WERI-Rb-1 (cell line): ENCODE results near the gene BCL7C.

ENCODE experiments used
- DNase-seq: peaks from one replicate; pipeline ENCODE4 v3.0.0-alpha.2; 2020
- H3K27ac ChIP-seq: fragments of 250-450 bp; sonication (Bioruptor Pico); 2 replicates; pipeline ENCODE4 v1.5.1; 2020; ENCODE audit warnings: mild to moderate bottlenecking, moderate library complexity
- H3K27me3 ChIP-seq: fragments of 250-450 bp; sonication (Bioruptor Pico); 2 replicates; pipeline ENCODE4 v1.5.1; 2021; ENCODE audit warnings: mild to moderate bottlenecking, low read depth, moderate library complexity; ENCODE audit not compliant: insufficient read depth, severe bottlenecking
- H3K36me3 ChIP-seq: fragments of 250-450 bp; sonication (Bioruptor Pico); 2 replicates; pipeline ENCODE4 v1.5.1; 2020; ENCODE audit warnings: mild to moderate bottlenecking, moderate library complexity
- H3K4me3 ChIP-seq: 2 replicates; pipeline ENCODE4 v1.5.1; 2011; ENCODE audit warnings: low read depth, mild to moderate bottlenecking, control low read depth, low read length
- H3K9me3 ChIP-seq: fragments of 250-450 bp; sonication (Bioruptor Pico); 2 replicates; pipeline ENCODE4 v1.5.1; 2021; ENCODE audit warnings: mild to moderate bottlenecking, moderate library complexity; ENCODE audit not compliant: severe bottlenecking
- TF ChIP-seq, protein P1 (sequence below): IDR thresholded peaks from 2 replicates; pipeline ENCODE4 v1.5.1; 2011; ENCODE audit warnings: low read depth, mild to moderate bottlenecking, control low read depth, inconsistent platforms, low read length

BCL7C gene

DNA sequence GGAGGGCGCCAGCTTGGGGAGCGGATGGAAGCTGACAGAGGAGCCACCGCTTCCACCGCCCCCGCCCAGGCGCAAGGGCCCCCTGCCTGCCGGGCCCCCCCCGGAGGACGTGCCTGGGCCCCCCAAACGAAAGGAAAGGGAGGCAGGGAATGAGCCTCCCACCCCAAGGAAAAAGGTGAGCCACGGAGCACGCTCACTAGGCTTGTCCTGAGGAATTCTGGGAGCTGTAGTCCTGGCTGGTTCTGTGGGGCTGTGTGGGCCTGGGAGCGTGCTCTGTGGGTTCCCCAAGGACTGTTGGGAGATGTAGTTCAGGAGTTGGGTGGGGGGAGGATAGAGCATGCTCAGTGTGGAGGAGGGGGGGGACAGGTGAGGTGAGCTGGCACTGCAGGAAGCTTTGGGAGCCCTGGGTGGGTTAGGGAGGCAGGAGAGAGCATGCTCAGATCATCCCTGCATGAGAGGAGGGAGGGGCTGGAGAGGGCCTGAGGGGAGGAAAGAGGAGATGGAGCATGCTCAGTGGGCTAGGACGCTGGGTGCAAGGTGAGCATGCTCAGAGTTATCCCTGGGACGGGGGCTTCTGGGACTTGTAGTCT is 34.0 kb upstream of the BCL7C start:
- H3K36me3 ChIP-seq: peaks cover 43% of the 10 kb centered on the region
- peak overlapping the region; percentile 64 for H3K27ac ChIP-seq
- H3K27me3 ChIP-seq: no peaks in the 10 kb centered on the region
- TF ChIP-seq, protein P1, sequence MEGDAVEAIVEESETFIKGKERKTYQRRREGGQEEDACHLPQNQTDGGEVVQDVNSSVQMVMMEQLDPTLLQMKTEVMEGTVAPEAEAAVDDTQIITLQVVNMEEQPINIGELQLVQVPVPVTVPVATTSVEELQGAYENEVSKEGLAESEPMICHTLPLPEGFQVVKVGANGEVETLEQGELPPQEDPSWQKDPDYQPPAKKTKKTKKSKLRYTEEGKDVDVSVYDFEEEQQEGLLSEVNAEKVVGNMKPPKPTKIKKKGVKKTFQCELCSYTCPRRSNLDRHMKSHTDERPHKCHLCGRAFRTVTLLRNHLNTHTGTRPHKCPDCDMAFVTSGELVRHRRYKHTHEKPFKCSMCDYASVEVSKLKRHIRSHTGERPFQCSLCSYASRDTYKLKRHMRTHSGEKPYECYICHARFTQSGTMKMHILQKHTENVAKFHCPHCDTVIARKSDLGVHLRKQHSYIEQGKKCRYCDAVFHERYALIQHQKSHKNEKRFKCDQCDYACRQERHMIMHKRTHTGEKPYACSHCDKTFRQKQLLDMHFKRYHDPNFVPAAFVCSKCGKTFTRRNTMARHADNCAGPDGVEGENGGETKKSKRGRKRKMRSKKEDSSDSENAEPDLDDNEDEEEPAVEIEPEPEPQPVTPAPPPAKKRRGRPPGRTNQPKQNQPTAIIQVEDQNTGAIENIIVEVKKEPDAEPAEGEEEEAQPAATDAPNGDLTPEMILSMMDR: no peak
- no peaks in the 10 kb centered on the region for H3K9me3 ChIP-seq
- peak; percentile 94 for DNase-seq
- no peak overlapping the region for H3K4me3 ChIP-seq

DNA sequence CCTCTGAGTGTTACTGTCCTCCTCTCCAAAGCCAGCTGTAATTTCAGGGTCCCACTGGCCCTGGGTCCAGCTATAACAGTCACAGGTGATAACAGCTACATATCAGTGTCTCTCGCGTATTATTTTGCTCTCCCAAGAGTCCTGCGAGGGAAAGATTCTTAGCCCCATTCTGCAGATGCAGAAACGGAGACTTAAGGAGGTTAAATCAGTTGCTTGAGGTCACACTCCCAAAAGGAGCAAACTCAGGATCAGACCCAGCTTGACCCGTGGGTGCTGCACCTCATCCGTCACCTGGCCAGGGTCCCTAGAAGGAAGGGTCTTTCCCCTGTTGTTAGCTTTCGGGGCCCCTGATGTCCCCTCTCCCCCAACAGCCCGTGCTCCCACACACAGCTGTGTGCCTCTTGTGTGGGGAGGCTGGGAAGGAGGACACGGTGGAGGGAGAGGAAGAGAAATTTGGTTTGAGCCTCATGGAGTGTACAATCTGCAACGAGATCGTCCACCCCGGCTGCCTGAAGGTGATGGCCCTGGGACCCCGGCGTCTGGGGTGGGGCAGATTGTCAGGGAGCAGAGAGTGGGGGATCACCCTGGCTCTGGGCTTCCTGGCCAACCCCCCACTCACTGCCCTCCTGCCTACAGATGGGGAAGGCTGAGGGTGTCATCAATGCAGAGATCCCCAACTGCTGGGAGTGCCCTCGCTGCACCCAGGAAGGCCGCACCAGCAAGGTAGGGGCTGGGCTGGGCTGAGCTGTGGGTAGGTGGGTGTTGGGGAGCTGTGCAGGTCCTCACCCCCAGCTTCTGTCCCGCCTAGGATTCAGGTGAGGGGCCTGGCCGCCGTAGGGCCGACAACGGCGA is 33.3 kb upstream of the BCL7C start:
- no peak for DNase-seq
- no peak overlapping the region for H3K4me3 ChIP-seq
- TF ChIP-seq, protein P1: no peak
- no peaks in the 10 kb centered on the region for H3K27me3 ChIP-seq
- H3K27ac ChIP-seq: peak overlapping the region; percentile 64
- H3K9me3 ChIP-seq: no peaks in the 10 kb centered on the region
- H3K36me3 ChIP-seq: peaks cover 43% of the 10 kb centered on the region

DNA sequence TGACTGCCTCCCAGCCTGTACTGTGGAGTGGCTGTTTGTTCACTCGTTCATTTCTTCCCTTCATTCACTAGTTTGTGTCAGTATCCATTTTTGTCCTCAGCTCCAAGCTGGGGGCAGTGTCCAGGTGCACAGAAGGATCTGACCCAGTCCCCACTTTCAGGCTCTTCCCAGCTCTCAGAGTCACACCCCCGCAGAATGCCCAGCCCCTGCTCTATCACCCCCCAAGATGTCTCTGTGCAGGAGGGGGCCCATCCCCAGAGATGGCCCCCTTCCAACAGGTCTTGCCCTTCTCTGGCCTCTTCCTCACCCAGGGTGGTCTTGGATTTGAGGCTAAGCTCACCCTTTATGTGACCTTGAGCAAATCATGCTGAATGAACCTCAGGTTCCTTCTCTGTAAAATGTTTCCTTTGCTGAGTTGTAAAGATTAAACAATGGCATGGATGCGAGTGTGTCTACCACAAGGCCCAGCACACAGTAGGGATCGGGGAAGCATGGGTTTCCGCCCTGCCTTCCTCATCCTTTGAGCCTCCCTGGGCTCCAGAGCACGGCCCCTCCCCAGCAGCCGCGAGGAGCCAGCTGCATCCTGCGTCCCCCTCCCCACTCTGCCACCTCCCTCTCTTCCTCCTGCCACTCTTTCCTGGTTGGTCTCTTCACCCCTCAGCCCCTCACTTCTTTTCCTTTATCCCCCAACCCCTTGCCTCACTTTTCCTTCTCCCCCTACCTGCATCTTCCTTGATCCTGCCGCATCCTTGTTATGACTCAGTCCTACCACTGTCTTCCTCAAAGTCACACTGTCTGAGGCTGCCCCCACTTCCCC is 32.3 kb upstream of the BCL7C start:
- Histone ChIP-seq H3K36me3 (peaks cover 36% of the 10 kb centered on the region), H3K9me3 (no peaks in the 10 kb centered on the region), H3K27me3 (no peaks in the 10 kb centered on the region), H3K4me3 (no peak overlapping the region), H3K27ac (no peak overlapping the region)
- DNase-seq: no peak
- TF ChIP-seq, protein P1: no peak

DNA sequence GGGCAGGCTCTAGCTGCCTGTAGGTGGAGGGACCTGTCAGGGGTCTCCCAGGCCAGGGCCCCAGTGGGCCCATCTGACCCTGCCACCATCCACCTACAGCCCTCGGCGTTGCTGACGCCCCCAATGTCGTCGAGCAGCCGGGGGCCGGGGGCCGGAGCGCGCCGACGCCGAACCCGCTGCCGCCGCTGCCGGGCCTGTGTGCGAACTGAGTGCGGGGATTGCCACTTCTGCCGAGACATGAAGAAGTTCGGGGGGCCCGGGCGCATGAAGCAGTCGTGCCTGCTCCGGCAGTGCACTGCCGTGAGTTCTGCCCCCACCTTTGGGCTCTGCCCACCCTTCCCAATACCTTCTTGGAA is 31.7 kb upstream of the BCL7C start:
- H3K36me3 ChIP-seq: peaks cover 30% of the 10 kb centered on the region
- no peaks in the 10 kb centered on the region for H3K27me3 ChIP-seq
- no peak overlapping the region for H3K27ac ChIP-seq
- H3K9me3 ChIP-seq: no peaks in the 10 kb centered on the region
- H3K4me3 ChIP-seq: no peak overlapping the region
- no peak for DNase-seq
- TF ChIP-seq, protein P1: no peak

DNA sequence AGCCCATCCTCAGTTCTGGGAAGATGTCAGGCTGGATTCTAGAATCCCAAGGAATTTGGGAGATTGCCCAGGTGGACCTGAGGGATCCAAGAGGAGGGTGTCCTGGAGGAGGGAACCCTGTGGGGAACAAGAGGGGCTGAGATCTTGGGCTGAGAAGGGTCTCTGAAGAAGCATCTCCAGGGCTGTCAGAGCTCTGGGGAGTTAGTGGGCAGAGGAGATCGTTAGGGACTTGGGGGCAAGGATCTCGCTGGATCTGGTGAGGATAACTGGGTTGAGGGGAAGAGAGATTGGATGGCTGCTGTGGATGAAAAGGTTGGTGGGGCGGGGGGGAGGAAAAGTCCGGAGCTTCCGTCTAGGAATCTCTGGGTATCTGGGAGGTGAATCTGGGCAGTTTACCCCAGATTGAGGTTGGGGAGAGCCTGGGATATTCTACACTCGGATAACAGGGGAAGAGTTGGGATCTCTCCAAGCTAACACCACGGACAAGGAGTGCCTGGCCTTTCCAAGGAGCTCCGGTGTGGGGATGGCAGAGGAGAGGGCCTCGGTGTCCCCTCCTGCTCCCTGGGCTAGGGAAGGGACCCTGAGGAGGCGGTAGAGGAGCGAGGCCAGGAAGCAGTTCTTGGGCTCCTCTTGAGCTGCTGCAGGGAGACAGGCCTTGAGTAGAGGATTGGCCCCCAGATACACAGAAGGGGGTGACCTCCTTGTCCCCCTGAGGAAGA is 31.2 kb upstream of the BCL7C start:
- no peak for DNase-seq
- no peak overlapping the region for H3K27ac ChIP-seq

More for the DNA sequence above, 31.2 kb upstream of the BCL7C start:
- Histone ChIP-seq H3K4me3 (peak overlapping the region; percentile 57; the same call in 1 of the 2 replicates), H3K36me3 (peaks cover 25% of the 10 kb centered on the region), H3K9me3 (no peaks in the 10 kb centered on the region), H3K27me3 (no peaks in the 10 kb centered on the region)
- TF ChIP-seq, protein P1: no peak
